A673 (cell line): Measurements from ENCODE around the gene EBLN1.

Source experiments
- CTCF ChIP-seq: fragments of 300-800, 200-600 bp; sonication (generic); conservative IDR thresholded peaks from 2 replicates; pipeline ENCODE4 v1.5.1; 2017; ENCODE audit warnings: low read depth, mild to moderate bottlenecking, antibody characterized with exemption, low read length, moderate library complexity, mixed read lengths
- EZH2 ChIP-seq: fragments of 200-600 bp; sonication (generic); IDR thresholded peaks from 2 replicates; pipeline ENCODE4 v1.6.1; 2017; ENCODE audit warnings: borderline replicate concordance, low read depth, mild to moderate bottlenecking, mixed read lengths, antibody characterized with exemption, low read length; ENCODE audit not compliant: poor library complexity, severe bottlenecking

- no peak for TF ChIP-seq CTCF
- no peak for TF ChIP-seq EZH2
Observed at GRCh38 chr10:22263106-22263505, 45.3 kb upstream of the EBLN1 start.
